Epithelial cell of esophagus (primary cell): ENCODE results near the gene TOX2.

ENCODE experiments used
- DNase-seq: peaks from one replicate; pipeline ENCODE4 v3.0.0; 2010; ENCODE audit warnings: low read depth
- H3K4me3 ChIP-seq: 2 replicates; pipeline ENCODE4 v1.5.1; 2011; ENCODE audit warnings: mild to moderate bottlenecking, low read length, control low read depth
- CTCF ChIP-seq: IDR thresholded peaks from 2 replicates; pipeline ENCODE4 v1.5.1; 2011; ENCODE audit warnings: low read depth, mild to moderate bottlenecking, low read length, control low read depth, inconsistent platforms; ENCODE audit not compliant: insufficient read depth; ENCODE audit errors: missing control alignments

Gene TOX2

GRCh38 chr20:43969501-43970182, 55.0 kb downstream of the TOX2 start:
- no peak for DNase-seq
- no peak for TF ChIP-seq CTCF
- H3K4me3 ChIP-seq: no peak overlapping the region

DNA sequence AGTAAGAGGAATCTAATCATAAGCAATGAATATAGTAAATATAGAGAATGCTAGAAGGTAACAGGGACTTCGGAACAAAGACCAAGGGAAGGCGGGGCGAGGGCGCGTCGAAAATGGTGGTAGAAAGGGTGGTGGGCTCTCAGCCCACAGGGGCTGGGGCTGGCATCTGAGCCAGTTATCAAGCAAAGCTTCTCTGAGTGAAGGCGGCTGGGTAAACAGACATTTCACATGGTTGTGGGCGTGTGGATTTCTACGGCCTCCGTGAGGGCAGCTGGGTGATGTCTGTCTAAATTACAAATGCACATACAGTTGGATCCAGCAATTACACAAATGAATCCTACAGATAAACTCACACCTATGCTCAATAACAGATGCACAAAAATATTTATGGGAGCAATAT, 56.6 kb downstream of the TOX2 start:
- no peak for DNase-seq
- TF ChIP-seq CTCF: no peak
- no peak overlapping the region for H3K4me3 ChIP-seq

DNA sequence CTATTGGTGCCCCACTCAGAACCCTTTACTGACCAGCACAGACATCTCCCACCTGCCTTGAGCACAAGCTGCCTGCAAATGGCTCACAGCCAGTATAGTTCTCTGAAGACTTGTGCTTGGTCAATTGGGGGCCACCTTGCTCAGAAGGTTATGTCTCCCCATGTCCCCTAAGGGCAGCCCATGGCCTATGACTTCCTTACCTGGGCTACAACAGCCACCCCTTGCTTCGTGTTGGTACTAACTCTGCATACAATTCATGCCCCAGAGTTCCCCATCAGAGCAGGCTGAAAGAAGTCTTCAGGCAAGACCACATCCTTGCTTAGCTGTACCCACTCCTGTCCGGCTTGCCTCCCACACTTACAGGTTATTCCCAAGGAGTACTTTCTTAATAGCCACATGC, 57.4 kb downstream of the TOX2 start:
- no peak overlapping the region for H3K4me3 ChIP-seq
- TF ChIP-seq CTCF: no peak
- DNase-seq: no peak

GRCh38 chr20:43972692-43973091, 58.0 kb downstream of the TOX2 start:
- no peak for DNase-seq
- no peak for TF ChIP-seq CTCF
- H3K4me3 ChIP-seq: no peak overlapping the region

- H3K4me3 ChIP-seq: no peak overlapping the region
- DNase-seq: no peak
- no peak for TF ChIP-seq CTCF
Observed at GRCh38 chr20:43973231-43973630, 58.6 kb downstream of the TOX2 start.

DNA sequence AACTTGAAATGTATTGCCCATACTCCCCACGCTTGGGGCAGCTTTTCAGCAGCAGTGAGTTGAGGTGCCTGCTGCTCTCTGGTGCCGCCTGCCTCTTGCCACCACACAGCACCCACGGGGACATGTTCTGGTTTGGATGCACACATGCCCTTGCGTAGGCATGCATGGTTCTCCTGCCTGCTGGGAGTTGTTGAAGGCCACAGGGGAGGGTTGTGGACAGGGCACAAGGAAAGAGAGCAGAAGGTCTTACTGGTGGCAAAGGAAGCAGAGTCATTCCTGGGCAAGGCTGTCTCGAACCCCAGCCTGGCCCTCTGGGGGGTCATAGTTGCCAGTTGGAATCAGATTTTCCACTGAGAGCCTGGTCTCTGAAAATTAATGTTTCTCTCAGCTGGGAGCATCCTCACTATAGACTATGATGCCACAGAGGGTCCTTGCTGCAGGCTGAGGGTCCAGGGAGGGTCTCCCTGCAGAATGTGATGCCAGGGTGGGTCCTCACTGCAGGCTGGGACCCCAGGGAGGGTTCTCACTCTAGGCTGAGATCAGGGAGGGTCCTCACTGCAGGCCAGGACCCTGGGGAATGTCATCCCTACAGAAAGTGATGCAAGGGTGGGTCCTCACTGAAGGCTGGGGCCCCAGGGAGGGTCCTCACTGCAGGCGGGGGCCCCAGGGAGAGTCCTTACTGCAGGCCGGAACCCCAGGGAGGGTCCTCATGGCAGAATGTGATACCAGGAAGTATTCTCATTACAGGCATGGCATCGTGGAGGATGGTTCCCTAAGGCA, 59.2 kb downstream of the TOX2 start:
- no peak overlapping the region for H3K4me3 ChIP-seq
- TF ChIP-seq CTCF: no peak
- DNase-seq: no peak
